Stimulated activated CD8-positive, alpha-beta memory T cell treated with anti-CD3 and anti-CD28 coated beads, Interleukin-4, amount 100 ng/mL, for 1 hour (primary cell): Measurements from ENCODE around the gene KAT2A.

Experiments
- DNase-seq, 2 donors: peaks; one replicate each; pipeline ENCODE4 v3.0.0-alpha.2; 2020; ENCODE audit warnings: low read depth in 2 of 2, low spot score in 1 of 2

KAT2A gene

DNA sequence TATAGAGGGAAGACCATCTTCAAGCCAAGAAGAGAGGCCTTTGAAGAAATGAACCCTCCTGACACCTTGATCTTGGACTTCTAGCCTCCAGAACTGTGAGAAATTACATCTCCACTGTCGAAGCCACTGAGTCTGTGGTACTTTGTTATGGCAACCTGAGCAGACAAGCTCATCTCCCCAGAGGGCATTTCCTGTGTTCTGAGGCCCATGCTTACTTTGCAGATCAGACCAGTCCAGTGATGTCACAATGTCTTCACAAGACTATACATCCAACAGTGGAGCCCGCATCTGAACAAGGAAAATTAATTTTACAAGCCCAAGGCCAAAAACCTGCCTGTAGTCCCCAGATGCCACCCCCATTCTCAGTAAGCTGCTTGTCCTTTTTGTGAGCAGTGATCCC, 56.0 kb downstream of the KAT2A start:
- DNase-seq: no peak
